GM19043 (cell line): ENCODE measurements around the gene OSGEPL1.
A peak's percentile ranks its signal among the peaks of the same experiment; 100 is the strongest.
"Not testable (repeated sequence)": the region's sequence is repeated elsewhere in the genome, so short reads cannot be mapped to it uniquely, and the experiment has no call there.

ENCODE experiments used
- ATAC-seq: cut with Tn5 transposase; IDR thresholded peaks from one replicate; pipeline ENCODE4 v1.9.1; 2021; ENCODE audit warnings: low read depth; ENCODE audit not compliant: unreplicated experiment

OSGEPL1 gene, protein sequence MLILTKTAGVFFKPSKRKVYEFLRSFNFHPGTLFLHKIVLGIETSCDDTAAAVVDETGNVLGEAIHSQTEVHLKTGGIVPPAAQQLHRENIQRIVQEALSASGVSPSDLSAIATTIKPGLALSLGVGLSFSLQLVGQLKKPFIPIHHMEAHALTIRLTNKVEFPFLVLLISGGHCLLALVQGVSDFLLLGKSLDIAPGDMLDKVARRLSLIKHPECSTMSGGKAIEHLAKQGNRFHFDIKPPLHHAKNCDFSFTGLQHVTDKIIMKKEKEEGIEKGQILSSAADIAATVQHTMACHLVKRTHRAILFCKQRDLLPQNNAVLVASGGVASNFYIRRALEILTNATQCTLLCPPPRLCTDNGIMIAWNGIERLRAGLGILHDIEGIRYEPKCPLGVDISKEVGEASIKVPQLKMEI

DNA sequence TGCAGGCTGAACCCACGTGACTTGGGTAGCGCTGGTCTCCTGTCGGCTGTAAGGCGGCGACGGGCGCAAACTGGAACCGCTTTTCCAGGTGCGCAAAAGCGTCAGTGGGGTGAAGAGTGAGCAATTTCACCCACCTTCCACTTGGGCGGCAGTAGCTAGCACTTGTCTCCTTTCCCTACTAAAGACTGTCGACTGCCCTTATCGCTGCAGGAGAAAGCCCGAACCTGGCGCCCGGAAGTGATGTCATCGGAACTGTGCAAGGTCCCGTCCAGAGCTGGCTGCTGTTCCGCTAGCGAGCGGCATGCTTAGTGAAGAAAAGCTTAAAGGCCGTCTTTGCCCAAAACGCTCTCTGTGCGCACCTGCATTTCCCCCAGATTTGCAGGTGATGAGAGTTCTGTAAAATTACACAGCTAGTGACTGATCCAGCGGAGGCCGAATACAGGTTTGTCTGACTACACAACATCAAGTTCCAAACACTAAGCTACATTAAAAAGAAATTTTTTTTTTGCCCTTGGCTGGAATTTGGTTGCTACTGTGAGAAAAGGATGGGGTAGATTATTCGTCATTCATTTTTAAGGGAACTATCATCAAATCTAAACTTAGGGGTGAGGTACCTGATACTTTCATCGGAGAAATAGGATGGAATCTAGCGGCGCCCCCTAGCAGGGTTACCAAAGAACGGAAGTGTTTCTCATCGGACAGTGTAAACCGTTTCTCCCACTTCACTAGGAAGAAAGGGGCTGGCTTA is at the start of gene OSGEPL1:
Gene OSGEPL1, minus strand, starts transcription at position 242 of the 748 bp plus-strand sequence. CDS start 1,152 bp downstream, outside the sequence.
- ATAC-seq = peak; percentile 95

DNA sequence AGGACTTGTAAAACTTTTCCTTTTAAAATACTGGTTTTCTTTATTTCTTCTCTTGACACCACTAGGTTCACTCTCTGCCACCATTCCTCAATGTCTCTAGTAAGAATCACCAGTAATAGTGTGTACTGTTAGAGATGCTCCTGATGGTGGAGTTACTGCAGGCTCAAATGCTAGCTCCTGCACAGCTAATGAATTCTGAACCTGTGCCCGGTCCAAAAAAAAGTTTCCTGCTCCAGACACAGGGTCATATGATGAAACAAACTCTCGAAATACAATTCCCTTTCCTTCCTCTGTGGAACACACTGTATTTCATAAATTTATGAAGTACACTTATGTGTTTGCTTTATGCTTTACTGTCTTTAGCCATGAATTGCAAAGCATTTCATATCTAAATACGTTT is 40.8 kb upstream of the OSGEPL1 start:
- ATAC-seq = no peak

DNA sequence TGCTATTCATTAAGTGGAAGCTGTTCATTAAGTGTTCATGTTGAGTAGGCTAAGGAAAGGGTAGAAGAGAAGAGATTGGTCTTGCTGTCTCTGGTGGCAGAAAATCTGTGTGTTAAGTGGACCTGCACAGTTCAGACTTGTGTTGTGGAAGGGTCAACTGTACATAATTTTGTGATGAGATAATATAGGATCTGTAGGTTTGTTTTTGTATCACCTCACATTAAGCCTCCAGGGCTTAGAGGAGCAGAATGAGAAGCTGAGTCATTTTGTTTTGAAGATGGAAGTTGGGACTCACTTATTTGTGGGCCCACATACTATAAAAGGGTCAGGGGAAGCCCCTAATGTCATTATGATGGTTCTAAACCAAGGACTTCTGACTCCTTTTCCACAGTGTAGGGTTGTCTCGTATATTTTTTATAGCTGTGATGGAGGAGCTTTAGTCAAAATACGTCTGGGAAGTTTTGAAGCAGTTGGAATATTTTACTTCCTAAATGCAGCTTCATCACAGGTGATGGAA is 39.9 kb upstream of the OSGEPL1 start:
- no peak for ATAC-seq

DNA sequence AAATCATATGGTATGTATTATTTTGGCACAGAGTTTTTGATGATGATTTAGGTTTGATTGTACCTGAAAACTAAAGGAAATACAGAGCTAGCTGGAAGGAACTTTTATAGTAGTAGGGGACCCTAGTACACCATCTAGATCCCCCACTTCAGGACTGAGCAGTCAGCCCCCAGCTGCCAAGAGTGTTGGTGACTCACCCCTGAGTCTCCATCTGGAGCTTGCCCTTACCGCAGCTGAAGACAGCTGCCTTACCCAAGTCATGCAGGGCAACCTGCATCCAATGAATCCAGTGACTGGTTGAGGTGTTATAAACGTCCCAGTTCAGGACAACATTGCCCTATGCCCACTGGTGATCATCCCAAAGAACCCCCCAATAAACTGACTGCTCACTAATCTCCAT is 36.9 kb upstream of the OSGEPL1 start:
- no peak for ATAC-seq

DNA sequence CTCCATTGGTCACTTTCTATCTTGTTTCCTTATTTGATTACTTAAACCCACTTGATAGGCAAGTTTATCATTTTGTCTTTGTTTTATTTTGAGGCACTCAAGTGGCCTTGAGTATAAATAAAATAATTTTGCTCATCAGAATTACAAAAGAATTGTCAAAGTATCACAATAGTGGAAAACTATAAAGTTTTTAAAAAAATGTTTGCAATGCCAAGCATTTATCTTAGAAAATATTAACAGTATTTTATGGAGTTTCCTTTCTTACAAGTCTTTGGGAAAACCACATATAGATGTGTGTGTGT is 36.4 kb upstream of the OSGEPL1 start:
- ATAC-seq = no peak

DNA sequence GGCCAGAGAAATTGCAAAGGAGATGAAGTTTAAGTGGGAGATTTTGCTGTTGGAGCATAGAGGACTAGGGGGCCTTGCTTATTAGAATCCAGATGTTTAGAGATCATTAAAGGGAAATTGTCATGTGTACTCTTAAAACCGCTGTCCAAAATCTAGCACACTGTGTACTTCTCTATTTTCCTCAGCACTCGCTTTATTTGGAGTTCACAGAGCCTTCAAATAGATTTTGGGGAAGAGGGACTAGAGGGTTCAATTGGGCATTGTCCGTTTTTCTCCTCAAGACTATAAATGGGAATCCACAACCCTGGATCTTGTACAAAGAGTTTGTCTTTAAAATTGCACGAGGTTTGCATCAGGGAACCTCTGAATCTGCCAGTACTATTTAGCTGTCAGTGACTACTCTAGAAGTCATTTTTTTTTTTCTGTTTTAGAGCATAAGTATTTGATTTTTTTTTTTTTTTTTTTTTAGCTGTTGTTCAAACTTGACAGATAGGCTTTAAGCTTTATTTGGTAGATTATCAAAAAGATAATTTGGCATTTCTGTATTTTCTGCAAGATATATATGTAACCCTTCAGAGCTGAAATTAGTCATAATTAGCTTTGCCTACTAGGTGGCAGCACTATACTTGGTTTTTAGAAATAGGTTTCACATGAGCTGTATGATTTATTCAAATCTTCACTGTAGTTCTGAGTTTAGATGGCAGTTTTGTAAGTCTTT is 35.9 kb upstream of the OSGEPL1 start:
- ATAC-seq = peak; percentile 82

DNA sequence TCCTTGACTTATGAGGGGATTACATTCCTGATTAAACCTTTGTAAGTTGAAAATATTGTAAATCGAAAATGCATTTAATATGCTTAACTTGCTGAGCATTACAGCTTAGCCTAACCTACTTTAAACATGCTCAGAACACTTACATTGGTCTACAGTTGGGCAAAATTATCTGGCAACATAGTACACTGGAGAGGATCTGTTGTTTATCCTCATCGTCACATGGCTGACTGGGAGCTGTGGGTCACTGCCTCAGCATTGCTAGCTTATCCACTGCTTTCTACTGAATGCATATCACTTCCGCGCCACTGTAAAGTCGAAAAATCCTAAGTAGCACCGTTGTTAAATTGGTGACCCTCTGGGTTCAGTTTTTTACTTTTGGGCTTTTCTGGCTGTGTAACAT is 35.3 kb upstream of the OSGEPL1 start:
- ATAC-seq = no peak

DNA sequence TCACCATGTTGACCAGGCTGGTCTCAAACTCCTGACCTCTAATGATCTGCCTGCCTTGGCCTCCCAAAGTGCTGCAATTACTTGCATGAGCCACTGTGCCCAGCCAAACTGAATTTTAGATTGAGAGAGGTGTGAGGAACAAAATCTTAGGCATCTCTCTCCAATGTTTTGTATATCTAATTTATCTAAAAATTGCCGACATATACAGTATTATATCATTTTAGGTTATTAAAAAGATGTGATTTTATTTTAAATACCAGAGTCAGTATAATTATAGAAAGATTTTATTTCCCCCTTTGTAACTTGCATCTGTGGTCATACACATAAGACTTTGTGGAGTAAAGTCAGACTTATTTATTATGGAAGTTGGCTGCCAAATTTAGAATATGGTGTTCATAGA is 31.7 kb upstream of the OSGEPL1 start:
- no peak for ATAC-seq

DNA sequence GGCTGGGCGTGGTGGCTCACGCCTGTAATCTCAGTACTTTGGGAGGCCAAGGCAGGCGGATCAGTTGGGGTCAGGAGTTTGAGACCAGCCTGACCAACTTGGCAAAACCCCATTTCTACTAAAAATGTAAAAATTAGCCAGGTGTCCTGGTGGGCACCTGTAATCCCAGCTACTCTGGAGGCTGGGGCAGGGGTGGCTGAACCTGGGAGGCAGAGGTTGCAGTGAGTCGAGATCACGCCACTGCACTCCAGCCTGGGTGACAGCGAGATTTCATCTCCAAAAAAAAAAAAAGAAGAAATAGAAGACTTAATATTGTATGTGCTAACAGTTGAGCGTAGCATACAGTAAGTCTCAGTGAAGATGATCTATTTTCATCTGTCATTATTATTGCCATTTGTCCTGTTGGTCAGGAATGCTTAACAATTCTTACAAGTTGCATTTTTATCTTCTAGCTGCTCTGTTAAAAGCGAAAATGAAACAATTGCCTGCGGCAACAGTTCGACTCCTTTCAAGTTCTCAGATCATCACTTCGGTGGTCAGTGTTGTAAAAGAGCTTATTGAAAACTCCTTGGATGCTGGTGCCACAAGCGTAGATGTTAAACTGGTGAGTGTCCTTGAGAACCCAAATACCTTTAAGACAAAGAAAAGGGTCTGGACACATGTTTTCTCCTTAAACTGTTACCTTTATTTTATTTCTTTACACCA is 28.9 kb upstream of the OSGEPL1 start:
- ATAC-seq = no peak

DNA sequence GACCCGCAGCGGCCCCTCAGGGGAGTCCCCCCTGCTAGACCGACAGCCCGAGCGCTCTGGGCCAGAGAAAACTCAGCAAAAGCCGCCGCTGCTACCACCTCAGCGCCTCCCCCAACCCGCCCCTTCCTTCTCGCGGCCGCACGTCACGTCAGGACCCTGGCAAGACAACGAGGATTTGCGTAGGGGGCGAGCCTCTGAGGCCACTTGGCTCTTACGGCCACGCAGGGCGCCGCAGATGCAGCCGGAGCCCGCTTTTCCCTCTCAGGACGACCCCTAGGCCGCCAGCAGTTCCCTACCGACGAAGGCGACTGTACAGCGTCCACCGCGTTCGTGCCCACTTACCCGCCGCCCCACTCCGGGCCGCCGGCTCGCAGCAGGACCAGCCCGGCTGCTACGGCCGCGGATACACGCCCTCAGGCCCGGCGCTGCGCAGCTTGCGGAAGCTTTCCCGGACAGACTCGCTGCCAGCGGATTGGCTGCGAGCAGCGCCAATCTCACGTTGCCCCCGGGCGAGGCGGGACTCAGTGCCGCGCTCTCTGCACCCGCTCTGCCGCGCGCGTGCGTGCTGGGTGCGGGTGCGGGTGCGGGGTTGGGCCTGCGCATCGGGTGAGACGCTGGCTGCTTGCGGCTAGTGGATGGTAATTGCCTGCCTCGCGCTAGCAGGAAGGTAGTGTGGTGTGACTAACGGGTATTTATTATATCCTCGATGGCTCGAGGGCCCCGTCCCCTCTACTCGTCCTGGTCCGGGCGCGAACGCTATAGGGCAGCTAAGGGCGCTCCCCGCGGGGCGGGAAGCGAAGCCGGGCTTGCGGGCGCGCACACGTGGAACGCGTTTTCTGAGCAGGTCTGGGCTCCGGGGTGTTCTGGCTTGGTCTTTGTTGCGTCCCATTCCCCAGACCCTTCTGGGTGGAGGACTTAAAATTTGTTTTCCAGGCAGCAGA is 21.6 kb upstream of the OSGEPL1 start, which contains the start of the genes ORMDL1 and PMS1:
Gene ORMDL1, minus strand, starts transcription at position 413 of the 941 bp plus-strand sequence. CDS start 1,744 bp downstream, outside the sequence.
Gene PMS1, plus strand, starts transcription at position 524 of the 941 bp plus-strand sequence. CDS start 7,360 bp downstream, outside the sequence.
- peak; percentile 90 for ATAC-seq

DNA sequence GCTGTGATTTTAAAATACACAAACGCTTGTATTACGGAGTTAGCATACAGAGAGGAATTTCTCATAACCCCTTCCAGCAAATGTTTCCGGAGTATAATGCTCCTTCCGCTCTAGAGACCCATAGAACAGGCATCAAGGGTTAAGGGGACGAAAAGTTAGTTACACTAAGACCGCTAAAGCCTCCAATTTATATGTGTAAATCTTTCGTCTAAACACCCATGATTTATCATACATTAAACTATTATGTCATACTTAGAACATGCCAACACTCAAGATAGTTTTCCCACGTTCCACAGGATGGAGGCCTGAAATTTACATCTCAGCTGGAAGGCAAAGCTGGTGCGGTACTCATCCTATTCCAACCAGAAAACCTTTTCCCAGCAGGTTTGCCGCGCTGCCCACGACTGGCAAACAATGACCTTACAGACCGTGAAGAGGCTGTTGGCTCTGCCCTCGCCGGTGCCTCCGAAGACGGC is 20.9 kb upstream of the OSGEPL1 start:
- ATAC-seq = peak; percentile 15

DNA sequence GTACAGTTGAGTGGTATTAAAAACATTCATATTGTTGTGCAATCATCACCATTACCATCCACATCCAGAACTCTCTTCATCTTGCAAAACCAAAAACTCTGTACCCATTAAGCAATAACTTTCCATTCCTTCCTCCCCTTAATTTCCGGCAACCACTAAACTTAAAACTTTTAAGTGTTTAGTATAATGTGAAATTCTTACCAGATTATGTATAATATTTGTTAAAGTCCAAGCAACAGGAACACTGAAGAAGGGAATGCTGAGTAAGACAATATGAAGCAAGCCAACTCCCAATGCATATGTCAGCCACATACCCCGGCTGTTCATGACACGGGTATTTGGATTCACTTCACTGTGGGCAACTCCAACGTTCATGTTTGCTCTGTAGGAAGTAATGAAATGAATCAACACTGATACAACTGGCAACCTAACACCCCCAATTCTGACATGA is 19.7 kb upstream of the OSGEPL1 start:
- ATAC-seq = no peak

DNA sequence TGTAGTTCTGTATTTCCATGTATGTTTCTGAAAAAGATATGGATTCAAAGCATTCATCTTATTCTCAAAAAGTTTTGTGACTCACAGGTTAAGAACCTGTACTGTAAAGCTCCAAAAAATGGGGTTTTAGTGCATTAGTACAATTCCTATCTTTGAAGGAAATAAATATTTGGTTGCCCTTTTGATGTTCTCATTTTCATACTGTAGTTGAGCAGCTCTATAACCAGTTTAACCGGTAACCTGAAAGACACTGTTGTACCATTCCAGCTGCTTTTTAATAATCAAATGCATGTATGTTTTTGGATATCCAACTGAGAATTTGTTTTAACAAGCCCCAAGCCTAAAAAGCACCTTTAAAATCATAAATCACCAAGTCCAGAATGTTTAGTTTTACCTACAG is 9.6 kb upstream of the OSGEPL1 start:
- no peak for ATAC-seq

DNA sequence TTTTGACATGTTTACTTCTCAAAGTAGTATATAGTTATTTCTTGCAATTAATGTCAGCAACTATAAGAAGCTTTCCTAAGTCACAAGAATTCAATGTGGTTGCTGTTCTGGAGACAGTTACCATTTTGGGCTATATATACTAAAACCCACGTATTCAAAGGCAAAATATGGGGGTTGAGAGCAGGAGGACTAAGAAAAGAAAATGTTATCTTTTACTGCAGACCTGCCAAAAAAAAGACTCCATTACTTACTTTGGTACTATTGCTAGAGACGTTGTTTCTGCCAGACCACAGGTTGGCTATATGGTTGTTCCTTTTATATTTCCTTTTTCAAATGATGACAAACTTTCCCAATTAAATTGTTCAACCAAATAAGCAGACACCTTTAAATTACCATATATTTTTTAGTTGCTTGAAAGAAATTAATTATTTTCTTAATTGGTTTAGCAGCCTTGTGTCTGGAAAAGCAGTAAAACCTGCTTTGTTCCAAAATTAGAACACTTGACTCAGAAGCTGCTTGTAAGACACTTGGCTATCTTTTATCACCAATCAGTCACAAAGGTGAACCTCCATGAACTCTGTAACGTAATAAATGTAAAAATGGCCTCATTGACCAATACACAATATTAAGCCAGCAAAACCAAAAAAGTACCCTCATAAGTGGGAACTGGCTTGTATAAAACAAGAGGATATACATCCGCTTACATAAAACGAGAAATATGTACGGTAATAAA is 8.2 kb upstream of the OSGEPL1 start:
- ATAC-seq = no peak

DNA sequence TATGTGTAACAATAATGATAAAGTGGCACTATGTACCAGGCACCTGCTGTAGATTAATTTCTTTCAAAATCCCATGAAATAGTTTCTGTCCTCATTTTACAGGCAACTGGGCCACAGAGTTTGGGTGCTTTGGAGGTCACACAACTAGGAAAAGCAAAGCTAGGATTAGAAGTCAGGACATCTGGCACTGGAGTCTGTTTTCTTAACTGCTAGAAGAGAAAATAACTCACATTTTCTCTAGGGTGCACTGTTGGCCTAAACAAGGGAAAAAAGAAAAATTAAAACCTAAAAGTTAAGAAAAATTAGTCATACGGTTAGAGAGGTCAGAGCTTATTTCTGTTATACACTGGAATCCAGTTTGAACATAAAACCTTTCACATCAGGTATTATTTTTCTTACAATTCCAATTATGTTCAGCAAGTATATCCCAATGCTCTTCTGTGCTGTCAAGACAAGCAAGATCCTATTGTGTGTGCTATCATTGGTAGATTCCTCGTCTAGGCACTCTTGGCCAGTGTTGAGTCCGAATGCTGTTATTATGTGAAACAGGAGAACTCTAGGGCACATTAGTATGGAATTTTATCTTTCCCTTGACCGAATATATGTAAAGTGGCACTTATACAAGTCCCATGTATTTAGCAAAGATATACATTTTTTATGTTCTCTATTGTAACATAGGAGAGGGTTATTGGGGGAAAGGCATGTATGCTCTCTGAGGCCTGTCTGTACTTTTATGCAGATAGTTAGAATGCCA is 1.5 kb upstream of the OSGEPL1 start:
- no peak for ATAC-seq

DNA sequence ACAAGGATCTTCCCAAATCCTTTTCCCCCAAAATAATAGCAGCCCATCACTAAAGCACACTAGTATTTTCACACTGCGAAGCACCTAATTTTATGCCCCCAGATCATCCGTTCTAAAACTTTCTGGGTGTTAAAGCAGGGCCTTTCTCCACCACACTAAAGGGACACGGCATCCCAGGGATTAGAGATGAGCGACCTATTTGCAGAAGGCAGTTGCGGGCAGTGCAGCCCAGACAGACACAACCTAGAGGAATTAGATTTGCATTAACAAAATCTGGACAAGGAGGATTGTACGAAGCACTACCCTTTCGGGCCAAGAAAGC is 402 bp downstream of the OSGEPL1 start:
- no peak for ATAC-seq

DNA sequence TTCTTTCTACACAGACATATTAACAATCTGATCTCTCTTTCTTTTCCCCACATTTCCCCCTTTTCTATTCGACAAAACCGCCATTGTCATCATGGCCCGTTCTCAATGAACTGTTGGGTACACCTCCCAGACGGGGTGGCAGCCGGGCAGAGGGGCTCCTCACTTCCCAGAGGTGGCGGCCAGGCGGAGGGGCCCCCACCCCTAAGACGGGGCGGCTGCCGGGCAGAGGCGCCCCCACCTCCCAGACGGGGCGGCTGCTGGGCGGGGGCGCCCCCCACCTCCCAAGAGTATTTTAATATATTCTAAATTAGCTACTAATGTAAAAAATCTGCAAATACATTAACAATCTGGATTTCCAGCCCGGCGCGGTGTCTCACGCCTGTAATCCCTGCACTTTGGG is 2.4 kb downstream of the OSGEPL1 start:
- not testable (repeated sequence) for ATAC-seq
